GM13976 (cell line): ENCODE measurements around the gene DCBLD1.

Experiments
- DNase-seq: peaks from one replicate; pipeline ENCODE4 v3.0.0; 2012; ENCODE audit warnings: low spot score
- in situ Hi-C: fragments of 300-500 bp; cut with MboI; formaldehyde crosslinking; loops from one replicate; pipeline ENCODE4 v1.12.0; 2022; ENCODE audit warnings: low sequenced_read_pairs, mixed read lengths, inconsistent platforms; ENCODE audit not compliant: unreplicated experiment
- TF ChIP-seq, protein P1 (sequence below): IDR thresholded peaks from 2 replicates; pipeline ENCODE4 v1.5.1; 2012; ENCODE audit warnings: borderline replicate concordance, mild to moderate bottlenecking; ENCODE audit not compliant: insufficient read depth; ENCODE audit errors: extremely low read depth, missing control alignments, control extremely low read depth

Gene DCBLD1

DNA sequence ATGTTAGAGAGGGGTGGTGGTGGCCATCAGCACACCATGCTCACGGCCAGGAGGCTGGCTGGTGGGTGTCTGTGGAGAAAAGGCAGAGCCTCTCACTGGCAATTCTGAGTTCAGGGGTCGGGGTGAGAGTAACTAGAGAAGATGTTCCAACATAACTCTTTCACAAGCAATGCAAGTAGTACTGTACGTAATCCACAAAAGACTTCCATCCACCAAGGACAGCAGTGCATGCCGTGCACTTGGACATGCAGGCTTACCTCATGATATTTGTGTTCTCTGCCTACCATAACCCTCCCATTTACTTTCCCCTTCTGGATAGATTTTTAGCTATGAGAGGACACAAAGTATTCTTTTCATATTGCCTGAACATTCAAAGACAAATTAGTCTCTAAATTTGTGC is 51.3 kb downstream of the DCBLD1 start:
- TF ChIP-seq, protein P1, sequence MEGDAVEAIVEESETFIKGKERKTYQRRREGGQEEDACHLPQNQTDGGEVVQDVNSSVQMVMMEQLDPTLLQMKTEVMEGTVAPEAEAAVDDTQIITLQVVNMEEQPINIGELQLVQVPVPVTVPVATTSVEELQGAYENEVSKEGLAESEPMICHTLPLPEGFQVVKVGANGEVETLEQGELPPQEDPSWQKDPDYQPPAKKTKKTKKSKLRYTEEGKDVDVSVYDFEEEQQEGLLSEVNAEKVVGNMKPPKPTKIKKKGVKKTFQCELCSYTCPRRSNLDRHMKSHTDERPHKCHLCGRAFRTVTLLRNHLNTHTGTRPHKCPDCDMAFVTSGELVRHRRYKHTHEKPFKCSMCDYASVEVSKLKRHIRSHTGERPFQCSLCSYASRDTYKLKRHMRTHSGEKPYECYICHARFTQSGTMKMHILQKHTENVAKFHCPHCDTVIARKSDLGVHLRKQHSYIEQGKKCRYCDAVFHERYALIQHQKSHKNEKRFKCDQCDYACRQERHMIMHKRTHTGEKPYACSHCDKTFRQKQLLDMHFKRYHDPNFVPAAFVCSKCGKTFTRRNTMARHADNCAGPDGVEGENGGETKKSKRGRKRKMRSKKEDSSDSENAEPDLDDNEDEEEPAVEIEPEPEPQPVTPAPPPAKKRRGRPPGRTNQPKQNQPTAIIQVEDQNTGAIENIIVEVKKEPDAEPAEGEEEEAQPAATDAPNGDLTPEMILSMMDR = no peak
- in situ Hi-C loops = no loop called here
- no peak for DNase-seq

DNA sequence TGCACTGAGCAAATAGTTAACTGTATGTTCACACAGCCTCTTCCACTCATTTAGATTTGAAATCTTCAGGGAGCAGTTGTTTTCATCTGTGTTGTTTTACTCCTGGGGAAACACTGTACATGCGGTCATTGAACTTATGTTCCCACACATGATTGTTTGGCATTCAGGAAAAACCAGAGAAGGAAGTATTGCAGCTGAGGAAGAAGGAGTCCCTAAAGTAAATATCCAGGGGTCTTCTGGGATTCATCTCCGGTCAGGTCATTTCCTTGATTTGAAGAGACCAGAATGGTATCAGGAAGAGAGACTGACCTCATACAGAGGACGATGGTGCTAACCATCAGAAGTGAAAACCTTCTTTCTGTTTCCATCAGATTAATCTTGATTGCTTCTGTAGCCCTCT is 52.5 kb downstream of the DCBLD1 start:
- TF ChIP-seq, protein P1 = no peak
- in situ Hi-C loops = no loop called here
- no peak for DNase-seq

DNA sequence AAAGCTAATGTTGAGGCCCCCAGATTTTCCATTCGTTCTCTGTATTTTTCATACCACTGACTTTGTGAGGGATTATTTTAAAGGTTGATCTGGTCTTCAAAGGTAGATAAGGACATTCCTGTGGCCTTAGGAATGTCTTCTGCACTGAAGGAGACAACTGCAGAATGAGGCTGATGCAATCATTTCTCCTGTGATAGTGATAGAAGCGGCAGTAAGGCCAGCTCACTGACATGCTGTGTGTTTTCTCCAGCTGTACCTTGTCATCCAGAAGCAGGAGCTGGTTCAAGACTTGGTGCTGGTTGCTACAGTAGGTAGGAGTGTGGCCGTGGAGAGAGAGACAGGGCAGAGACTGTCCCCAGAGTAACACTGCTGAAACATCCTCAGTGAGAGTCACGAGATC is 53.8 kb downstream of the DCBLD1 start:
- in situ Hi-C loops = no loop called here

DNA sequence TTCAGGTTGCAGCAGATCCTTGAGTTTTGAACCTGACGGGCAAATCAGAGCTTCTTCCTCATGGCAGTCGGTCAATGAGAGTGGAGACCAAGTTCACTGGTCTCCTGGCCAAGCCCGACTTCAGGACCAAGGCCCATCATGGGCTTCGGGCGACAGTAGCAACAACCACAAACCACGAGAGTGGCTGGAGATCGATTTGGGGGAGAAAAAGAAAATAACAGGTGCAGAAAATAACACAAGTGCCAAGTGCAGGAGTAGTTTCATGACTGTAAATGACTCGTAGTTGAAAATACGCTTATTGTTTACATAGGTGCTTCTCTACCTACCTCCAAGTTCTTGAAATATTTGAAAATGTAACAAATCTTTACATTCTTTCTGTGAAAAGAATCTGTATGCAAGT is 56.1 kb downstream of the DCBLD1 start:
- TF ChIP-seq, protein P1 = no peak
- in situ Hi-C loops = no loop called here
- DNase-seq = no peak

More for the DNA sequence above, 53.8 kb downstream of the DCBLD1 start:
- DNase-seq = no peak
- TF ChIP-seq, protein P1 = no peak

DNA sequence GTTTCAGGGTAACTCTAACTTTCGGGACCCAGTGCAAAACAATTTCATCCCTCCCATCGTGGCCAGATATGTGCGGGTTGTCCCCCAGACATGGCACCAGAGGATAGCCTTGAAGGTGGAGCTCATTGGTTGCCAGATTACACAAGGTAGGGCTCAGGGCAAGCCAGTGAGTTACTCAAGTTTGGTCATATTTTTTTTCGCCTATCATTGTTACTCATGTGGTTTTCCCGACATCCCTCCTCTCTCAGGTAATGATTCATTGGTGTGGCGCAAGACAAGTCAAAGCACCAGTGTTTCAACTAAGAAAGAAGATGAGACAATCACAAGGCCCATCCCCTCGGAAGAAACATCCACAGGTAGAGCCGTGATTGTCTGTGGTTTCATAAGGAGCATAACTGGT is 58.2 kb downstream of the DCBLD1 start:
- in situ Hi-C loops = no loop called here
- TF ChIP-seq, protein P1 = no peak
- no peak for DNase-seq

DNA sequence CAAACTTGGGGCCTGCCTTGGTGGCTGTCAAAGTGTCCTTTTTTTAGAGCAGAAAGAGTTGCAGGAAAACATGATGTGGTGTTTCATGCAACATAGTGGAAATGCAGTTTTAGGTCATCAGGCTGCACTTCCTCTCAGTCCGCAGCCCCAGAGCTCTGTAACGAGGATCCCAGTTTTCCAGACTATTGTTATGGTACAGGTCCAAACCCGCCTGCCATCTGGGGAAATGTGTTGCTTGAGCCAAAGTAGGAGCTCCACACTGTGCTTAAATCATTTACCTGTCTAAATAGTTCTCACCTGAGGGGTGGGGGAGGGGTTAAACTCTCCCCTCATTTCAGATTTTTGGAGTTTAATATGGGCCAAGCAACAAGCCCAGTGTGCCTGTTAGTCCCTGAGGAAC is 60.0 kb downstream of the DCBLD1 start:
- TF ChIP-seq, protein P1 = no peak
- no peak for DNase-seq
- in situ Hi-C loops = no loop called here

DNA sequence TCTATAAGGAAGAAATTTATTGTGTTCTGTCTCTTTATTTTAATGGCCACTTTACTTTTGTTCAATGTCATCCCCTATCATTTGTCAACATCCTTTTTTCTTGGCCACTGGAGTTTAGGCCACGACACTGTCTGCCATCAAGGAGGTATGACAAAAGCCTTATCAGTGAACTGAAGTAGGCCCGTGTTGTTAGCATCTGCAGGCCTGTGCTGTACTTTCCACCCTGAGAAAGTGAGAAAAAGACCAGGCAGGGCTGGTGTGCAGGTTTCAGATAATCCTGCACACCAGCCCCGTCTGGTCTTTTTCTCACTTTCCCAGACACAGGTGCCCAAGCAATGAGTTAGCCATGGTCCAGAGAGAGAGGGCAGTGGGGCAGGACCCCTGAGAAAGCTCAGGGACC is 62.2 kb downstream of the DCBLD1 start:
- TF ChIP-seq, protein P1 = no peak
- in situ Hi-C loops = no loop called here
- no peak for DNase-seq
